Loucy (cell line): ENCODE results near the gene CDH4.

Experiments
- EZH2phosphoT487 ChIP-seq: fragments of 200-600 bp; IDR thresholded peaks from 2 replicates; pipeline ENCODE4 v1.6.1; 2018; ENCODE audit warnings: antibody characterized with exemption, mild to moderate bottlenecking, moderate library complexity, borderline replicate concordance
- TF ChIP-seq, protein P1 (sequence below): fragments of 200-600 bp; sonication (generic); conservative IDR thresholded peaks from 2 replicates; pipeline ENCODE4 v1.5.1; 2014; ENCODE audit warnings: mild to moderate bottlenecking, antibody characterized with exemption, low read length

DNA sequence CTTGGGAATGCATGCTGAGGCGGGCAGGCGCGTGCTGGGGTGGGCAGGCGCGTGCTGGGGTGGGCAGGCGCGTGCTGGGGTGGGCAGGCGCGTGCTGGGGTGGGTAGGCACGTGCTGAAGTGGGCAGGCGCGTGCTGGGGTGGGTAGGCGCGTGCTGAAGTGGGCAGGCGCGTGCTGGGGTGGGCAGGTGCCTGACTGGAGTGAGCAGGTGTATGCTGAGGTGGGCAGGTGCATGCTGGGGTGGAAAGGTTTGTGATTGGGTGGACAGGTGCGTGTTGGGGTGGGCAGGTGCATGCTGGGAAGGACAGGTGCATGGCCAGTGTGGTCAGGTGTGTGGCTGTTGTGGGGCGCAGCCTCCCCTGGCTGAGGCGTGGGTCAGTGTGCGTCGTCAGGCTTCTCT is 404.1 kb downstream of the CDH4 start:
- TF ChIP-seq, protein P1, sequence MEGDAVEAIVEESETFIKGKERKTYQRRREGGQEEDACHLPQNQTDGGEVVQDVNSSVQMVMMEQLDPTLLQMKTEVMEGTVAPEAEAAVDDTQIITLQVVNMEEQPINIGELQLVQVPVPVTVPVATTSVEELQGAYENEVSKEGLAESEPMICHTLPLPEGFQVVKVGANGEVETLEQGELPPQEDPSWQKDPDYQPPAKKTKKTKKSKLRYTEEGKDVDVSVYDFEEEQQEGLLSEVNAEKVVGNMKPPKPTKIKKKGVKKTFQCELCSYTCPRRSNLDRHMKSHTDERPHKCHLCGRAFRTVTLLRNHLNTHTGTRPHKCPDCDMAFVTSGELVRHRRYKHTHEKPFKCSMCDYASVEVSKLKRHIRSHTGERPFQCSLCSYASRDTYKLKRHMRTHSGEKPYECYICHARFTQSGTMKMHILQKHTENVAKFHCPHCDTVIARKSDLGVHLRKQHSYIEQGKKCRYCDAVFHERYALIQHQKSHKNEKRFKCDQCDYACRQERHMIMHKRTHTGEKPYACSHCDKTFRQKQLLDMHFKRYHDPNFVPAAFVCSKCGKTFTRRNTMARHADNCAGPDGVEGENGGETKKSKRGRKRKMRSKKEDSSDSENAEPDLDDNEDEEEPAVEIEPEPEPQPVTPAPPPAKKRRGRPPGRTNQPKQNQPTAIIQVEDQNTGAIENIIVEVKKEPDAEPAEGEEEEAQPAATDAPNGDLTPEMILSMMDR = no peak
- TF ChIP-seq EZH2phosphoT487 = no peak
